HEK293 (cell line): ENCODE data around the gene FIBP.

Experiments
- KLF10 ChIP-seq: fragments of 450-650 bp; IDR thresholded peaks from 2 replicates; pipeline ENCODE4 v1.5.1; 2018; ENCODE audit warnings: missing biosample characterization, mild to moderate bottlenecking, missing genetic modification characterization
- KLF9 ChIP-seq: fragments of 450-650 bp; formaldehyde crosslinking; IDR thresholded peaks from 2 replicates; pipeline ENCODE4 v1.5.1; 2016; ENCODE audit warnings: missing biosample characterization, missing genetic modification characterization, low read depth

- TF ChIP-seq KLF10 (tag by site-specific recombination) = no peak
- TF ChIP-seq KLF9 (tag by site-specific recombination) = no peak
Observed at GRCh38 chr11:65861533-65862183, 26.6 kb downstream of the FIBP start.
